Measurements from ENCODE around the gene PGAP3.
"Not testable (repeated sequence)": the region's sequence is repeated elsewhere in the genome, so short reads cannot be mapped to it uniquely, and the experiment has no call there.

The PGAP3 gene

GRCh38 chr17:39700148-39700987, 12.5 kb upstream of the PGAP3 start:
- H3K4me2 ChIP-seq (ENCODE audit: low read length), result no peak overlapping the region
- H3K4me1 ChIP-seq (ENCODE audit: insufficient read depth, low read length, severe bottlenecking), result no peaks in the 10 kb centered on the region
- no peaks in the 10 kb centered on the region for H3K9me2 ChIP-seq (ENCODE audit: low read depth, low read length)
- no peaks in the 10 kb centered on the region for H3K79me2 ChIP-seq (ENCODE audit: insufficient read depth, low read length)
- no peaks in the 10 kb centered on the region for H4K20me1 ChIP-seq (ENCODE audit: insufficient read depth, low read length)
- no peaks in the 10 kb centered on the region for H3K27me3 ChIP-seq (ENCODE audit: insufficient read depth, low read length)
- H3K27ac ChIP-seq (ENCODE audit: low read depth, low read length, poor library complexity, severe bottlenecking), result no peak overlapping the region
- H2AFZ ChIP-seq (ENCODE audit: low read length), result no peak overlapping the region
- H3K4me3 ChIP-seq (ENCODE audit: low read depth, low read length, poor library complexity, severe bottlenecking), result no peak overlapping the region
- H3K9ac ChIP-seq (ENCODE audit: low read length), result no peak overlapping the region
- no peaks in the 10 kb centered on the region for H3K9me3 ChIP-seq (ENCODE audit: low read length)
- TF ChIP-seq EZH2 (IDR thresholded peaks at IDR 0.05; ENCODE audit: borderline replicate concordance, low read length) (no peak), CTCF (IDR thresholded peaks at IDR 0.05; ENCODE audit: low read length) (no peak)
- H3F3A ChIP-seq (ENCODE audit: insufficient read depth, low read length), result no peaks in the 10 kb centered on the region
- H3K36me3 ChIP-seq (ENCODE audit: insufficient read depth, low read length), result no peaks in the 10 kb centered on the region; the same call in 1 of the 2 replicates

- Histone ChIP-seq H3F3A (ENCODE audit: insufficient read depth, low read length) (no peaks in the 10 kb centered on the region), H3K9ac (ENCODE audit: low read length) (no peak within 1 kb of the TSS), H3K9me3 (ENCODE audit: low read length) (no peaks in the 10 kb centered on the region), H3K4me1 (ENCODE audit: insufficient read depth, low read length, severe bottlenecking) (no peaks in the 10 kb centered on the region), H3K9me2 (ENCODE audit: low read depth, low read length) (no peaks in the 10 kb centered on the region), H3K36me3 (ENCODE audit: insufficient read depth, low read length) (no peaks in the 10 kb centered on the region; the same call in 1 of the 2 replicates), H3K27ac (ENCODE audit: low read depth, low read length, poor library complexity, severe bottlenecking) (no peak within 1 kb of the TSS), H3K4me3 (ENCODE audit: low read depth, low read length, poor library complexity, severe bottlenecking) (no peak within 1 kb of the TSS), H3K4me2 (ENCODE audit: low read length) (no peak within 1 kb of the TSS), H4K20me1 (ENCODE audit: insufficient read depth, low read length) (no peaks in the 10 kb centered on the region), H3K27me3 (ENCODE audit: insufficient read depth, low read length) (no peaks in the 10 kb centered on the region), H2AFZ (ENCODE audit: low read length) (no peak within 1 kb of the TSS), H3K79me2 (ENCODE audit: insufficient read depth, low read length) (no peaks in the 10 kb centered on the region)
- TF ChIP-seq CTCF (IDR thresholded peaks at IDR 0.05; ENCODE audit: low read length) (no peak), EZH2 (IDR thresholded peaks at IDR 0.05; ENCODE audit: borderline replicate concordance, low read length) (no peak)
Observed at GRCh38 chr17:39699818-39700147, 11.9 kb upstream of the PGAP3 start, which contains the start of gene ERBB2. TSS of gene ERBB2 (plus strand) at chr17:39700064. CDS start at chr17:39700239, 175 bp downstream.

DNA sequence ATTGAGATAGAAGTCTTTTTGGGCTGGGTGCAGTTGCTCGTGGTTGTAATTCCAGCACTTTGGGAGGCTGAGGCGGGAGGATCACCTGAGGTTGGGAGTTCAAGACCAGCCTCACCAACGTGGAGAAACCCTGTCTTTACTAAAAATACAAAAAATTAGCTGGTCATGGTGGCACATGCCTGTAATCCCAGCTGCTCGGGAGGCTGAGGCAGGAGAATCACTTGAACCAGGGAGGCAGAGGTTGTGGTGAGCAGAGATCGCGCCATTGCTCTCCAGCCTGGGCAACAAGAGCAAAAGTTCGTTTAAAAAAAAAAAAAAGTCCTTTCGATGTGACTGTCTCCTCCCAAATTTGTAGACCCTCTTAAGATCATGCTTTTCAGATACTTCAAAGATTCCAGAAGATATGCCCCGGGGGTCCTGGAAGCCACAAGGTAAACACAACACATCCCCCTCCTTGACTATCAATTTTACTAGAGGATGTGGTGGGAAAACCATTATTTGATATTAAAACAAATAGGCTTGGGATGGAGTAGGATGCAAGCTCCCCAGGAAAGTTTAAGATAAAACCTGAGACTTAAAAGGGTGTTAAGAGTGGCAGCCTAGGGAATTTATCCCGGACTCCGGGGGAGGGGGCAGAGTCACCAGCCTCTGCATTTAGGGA, 11.4 kb upstream of the PGAP3 start:
- not testable (repeated sequence) for H3K9ac ChIP-seq (ENCODE audit: low read length); H3K4me3 ChIP-seq (ENCODE audit: low read depth, low read length, poor library complexity, severe bottlenecking); H3K4me2 ChIP-seq (ENCODE audit: low read length)

More for the DNA sequence above, 11.4 kb upstream of the PGAP3 start:
- H2AFZ ChIP-seq (ENCODE audit: low read length); H3K27ac ChIP-seq (ENCODE audit: low read depth, low read length, poor library complexity, severe bottlenecking); H3K9me2 ChIP-seq (ENCODE audit: low read depth, low read length); H3F3A ChIP-seq (ENCODE audit: insufficient read depth, low read length); H3K27me3 ChIP-seq (ENCODE audit: insufficient read depth, low read length); H4K20me1 ChIP-seq (ENCODE audit: insufficient read depth, low read length); H3K4me1 ChIP-seq (ENCODE audit: insufficient read depth, low read length, severe bottlenecking); H3K79me2 ChIP-seq (ENCODE audit: insufficient read depth, low read length); H3K36me3 ChIP-seq (ENCODE audit: insufficient read depth, low read length); H3K9me3 ChIP-seq (ENCODE audit: low read length): not testable (repeated sequence)
